ENCODE measurements around the gene PRC1.
"Not testable (repeated sequence)": the region's sequence is repeated elsewhere in the genome, so short reads cannot be mapped to it uniquely, and the experiment has no call there.

PRC1 gene, protein sequence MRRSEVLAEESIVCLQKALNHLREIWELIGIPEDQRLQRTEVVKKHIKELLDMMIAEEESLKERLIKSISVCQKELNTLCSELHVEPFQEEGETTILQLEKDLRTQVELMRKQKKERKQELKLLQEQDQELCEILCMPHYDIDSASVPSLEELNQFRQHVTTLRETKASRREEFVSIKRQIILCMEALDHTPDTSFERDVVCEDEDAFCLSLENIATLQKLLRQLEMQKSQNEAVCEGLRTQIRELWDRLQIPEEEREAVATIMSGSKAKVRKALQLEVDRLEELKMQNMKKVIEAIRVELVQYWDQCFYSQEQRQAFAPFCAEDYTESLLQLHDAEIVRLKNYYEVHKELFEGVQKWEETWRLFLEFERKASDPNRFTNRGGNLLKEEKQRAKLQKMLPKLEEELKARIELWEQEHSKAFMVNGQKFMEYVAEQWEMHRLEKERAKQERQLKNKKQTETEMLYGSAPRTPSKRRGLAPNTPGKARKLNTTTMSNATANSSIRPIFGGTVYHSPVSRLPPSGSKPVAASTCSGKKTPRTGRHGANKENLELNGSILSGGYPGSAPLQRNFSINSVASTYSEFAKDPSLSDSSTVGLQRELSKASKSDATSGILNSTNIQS

DNA sequence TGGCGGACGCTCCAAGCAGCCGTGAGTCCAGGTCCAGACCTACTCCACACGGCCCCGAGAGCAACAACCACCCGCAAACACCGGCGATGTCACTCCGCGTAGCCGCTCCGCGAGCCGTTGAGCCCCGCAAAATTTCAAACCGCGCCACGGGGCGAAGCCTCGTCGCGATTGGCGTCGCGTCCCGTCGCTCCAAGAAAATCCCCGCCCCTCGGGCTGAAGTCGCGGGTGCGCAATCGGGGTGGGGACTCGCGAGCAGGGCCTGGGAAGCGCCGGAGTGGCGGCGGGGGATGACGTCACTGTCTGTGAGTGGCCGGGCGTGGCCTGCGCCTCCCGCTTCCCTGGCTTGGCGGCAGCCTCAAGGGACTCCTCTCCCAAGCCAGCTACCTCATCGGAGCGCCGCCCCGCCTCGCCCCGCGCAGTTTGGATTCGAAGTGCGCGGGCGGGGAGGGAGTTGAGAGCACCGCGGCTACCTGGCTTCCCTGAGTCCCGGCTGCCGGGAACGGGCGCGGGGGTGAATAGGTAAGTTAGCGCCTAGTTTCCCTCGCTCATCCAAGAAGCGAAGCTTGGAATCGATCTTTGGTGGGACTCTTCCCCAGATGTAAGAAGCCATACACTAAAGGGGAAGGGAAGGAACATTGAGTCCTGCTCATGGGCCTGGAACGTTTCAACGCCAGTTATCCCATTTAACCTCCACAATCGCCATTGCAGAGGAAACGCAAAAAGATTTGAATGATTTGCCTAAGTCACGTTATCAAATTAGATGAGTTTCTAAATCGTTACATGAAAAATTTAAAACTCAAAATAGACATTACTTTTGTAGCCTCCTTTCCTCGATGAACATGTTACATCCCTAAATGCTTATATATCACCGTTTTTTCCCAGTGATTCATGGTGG is at the start of gene PRC1:
Gene PRC1 (minus strand): TSS at position 119 of the 895 bp plus-strand sequence. CDS start 118 bp downstream, at position 1.
- peak; percentile 99 for DNase-seq (ENCODE audit: low spot score)

DNA sequence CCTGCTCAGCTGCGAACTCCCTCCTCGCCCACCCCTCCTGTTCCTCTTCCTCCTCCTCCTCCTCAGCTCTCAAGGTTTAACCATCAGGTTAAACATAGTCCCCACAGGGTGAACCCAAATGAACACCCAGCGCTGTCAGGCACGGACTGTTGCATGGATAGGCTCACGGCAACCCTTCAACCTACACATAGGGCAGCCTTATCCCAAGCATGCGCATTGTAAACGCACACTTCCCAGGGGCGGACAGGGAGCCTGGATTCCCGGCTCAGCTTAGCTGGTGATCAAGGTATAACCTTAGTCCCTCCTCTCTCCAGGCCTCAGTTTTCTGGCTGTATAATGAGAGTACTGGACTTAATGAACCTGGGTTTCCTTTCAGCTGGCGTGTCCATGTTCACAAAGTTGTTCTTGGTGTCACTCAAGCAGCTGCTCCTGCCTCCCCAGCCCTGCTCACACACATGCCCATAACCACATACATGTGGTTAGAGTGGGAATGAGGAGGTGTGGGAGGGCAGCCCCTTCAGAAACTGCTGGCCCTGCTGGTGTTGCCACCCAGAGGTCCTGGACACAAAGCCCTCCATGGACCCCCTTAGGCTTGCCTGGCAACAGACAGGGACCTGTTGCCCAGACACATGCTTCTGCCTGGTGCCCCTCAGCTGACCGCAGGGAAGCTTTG is 49.0 kb upstream of the PRC1 start:
- no peak for DNase-seq (ENCODE audit: low spot score)

DNA sequence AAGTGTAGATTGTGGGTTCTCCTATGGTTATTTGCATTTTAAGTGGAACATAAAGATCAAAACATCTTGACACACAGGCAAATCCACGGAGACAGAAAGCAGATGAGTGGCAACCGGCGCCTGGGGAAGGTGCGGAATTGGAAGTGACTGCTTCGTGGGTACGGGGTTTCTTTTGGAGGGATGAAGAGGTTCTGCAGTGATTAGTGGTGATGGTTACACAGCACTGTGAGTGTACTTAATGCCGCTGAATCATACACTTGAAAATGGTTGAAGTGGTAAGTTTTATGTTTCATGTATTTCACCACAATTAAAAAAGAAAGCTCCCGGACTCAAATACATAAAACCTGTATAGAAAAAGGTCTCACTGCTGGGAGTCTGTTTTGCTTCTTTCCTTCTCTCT is 46.5 kb upstream of the PRC1 start:
- DNase-seq (ENCODE audit: low spot score): no peak

DNA sequence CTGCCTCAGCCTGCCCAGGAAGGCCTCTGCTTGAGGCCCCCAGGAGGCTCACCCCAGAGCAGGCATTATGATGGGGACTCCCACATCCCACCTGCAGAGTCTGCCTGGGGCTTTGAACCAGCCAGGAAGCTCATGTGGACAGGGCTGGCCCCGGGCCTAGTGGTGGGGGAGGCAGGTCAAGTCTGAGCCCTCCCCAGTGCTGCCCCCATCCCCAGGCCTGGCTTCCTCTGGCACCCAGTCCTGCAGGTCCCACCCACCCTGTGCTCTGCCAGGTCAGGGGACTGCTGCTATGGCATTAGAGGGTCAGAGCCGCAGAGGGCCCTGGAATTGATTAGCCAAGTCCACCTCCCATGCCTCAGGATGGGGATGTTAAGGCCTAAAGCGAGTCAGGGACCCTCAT is 45.7 kb upstream of the PRC1 start:
- DNase-seq (ENCODE audit: low spot score): no peak

DNA sequence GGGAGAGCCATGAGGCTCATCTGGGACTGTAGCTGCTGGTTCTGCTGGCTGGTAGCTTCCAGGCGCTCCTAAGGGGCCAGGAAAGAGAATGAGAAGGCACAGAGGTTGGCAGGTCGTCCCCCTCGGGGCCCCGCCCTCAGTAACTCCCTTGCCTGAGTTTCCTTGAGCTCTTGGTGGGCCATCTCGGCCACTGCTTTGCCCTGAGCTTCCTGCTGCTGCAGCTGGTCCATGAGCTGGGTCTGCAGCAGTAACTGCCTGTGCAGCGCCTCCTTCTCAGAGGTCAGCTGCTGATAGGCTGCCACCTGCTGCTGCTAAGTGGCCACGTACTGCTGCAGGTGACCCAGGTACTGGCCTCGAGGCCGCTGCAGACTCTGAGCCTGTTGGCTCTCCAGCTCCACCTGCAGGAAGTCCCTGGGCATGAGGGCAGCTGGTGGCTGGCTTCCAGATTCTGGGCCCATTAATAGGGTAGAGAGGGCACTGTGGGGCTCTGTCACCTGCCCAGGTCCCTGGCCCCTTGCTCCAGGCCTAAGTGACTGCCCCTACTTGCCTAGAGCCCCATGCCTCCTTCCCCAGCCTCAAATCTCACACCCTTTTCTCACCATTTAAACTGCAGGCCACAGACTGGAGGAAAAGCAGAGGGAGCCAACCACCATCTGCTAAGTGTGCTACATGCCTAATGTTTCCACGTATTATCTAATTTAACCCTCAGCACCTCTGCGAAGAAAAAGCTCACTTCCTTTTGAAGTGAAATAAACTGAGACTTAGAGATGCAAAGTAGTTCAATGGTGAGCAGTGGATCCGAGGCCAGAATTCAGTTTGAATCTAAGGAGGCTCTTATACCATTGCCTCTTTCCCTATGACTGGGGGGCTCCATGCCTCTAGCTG is 38.8 kb upstream of the PRC1 start:
- DNase-seq (ENCODE audit: low spot score): peak; percentile 80

DNA sequence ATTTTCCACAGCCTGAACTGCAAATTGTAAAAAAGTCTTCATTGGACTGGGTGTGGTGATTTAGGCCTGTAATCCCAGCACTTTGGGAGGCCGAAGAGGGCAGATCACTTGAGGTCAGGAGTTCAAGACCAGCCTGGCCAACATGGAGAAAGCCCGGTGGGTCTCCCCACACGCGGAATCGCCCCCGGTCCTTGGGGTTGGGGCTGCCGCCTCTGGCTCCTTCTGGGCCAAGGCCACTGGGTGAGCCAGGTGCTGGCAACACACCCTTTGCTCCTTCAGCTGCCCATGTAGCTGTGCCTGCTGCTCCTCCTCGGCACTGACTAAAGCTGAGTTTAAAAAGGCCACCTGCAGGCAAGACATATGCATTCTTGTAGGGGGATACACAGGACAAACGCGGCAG is 37.5 kb upstream of the PRC1 start:
- DNase-seq (ENCODE audit: low spot score): no peak

DNA sequence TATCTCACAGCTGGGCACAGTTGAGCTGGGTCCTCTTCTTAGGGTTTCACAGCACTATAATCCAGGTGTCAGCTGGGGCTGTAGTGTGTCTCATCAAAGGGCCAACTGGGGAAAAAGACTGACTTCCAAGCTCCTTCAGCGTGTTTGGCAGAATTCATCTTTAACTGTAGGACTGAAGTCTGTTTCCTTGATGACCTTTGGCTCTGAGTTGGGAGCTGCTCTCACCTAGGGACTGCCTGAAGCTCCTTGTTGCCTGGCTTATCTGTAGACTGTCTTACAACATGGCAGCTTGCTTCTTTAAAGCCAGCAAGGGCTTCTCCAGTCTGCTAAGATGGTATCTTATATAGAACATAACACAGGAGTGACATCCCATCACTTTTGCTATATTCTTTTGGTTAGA is 33.3 kb upstream of the PRC1 start:
- no peak for DNase-seq (ENCODE audit: low spot score)

DNA sequence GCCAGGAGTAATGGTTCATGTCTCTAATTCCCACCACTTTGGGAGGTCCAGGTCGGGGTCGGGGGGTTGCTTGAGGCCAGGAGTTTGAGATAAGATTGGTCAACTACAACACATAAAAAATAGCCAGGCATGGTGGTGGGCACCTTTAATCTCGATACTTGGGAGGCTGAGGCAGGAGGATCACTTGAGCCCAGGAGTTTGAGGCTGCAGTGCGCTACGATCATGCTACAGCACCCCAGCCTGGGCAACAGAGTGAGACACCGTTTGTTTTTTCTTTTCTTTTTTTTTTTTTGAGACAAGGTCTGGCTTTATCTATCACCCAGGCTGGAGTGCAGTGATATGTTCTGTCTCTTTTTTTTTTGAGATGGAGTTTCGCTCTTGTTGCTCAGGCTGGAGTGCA is 29.4 kb upstream of the PRC1 start:
- no peak for DNase-seq (ENCODE audit: low spot score)

DNA sequence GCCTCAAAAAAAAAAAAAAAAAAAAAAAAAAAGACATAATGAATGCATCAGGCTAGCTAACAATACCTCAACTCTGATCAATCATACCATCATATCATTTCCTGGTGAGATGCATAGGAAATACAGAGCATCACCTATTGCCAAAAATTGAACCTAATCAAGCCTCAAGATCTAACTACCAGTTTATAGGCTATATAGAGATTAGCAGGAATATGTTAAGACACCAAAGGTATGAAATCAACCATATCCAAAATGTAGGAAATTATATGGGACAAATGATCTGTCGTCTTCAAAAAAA is 28.4 kb upstream of the PRC1 start:
- DNase-seq (ENCODE audit: low spot score): no peak

DNA sequence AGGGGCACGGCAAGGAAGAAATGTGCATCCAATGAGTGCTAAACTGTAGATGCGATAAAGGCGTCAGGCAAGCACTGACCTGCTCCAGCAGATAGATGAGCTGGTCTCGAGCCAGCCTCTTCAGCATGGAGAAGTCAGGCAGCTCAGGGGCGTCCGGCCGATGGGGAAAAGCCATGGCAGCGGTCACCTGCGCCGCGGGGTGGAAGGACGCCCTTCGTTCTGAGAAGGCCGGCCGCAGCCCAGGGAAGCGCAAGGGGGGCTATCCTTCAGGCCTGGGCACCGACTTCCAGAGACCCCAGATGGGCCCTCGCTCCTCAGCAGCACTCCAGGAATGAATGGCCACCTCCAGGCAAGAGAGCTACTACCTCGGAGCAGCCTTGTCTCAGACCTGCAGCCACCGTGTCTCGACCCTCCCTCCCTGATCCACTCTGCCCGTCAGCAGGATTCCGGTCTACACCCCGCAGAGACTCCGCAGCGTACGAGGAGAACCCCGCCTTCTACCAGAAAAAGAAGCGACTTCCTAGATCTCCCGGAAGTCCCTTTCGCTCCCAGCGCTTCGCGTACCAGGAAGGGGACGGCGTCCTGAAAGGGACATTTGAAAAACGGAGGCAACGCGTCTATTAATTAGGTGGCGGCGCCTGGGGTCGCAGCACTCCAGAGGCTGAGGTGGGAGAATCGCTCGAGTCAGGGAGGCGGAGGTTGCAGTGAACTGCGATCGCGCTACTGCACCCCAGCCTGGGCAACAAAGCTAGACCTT is 27.9 kb upstream of the PRC1 start, which contains the start of gene VPS33B:
Gene VPS33B (minus strand): TSS at position 520 of the 757 bp plus-strand sequence. CDS start 345 bp downstream, at position 175.
- peak; percentile 90 for DNase-seq (ENCODE audit: low spot score)

DNA sequence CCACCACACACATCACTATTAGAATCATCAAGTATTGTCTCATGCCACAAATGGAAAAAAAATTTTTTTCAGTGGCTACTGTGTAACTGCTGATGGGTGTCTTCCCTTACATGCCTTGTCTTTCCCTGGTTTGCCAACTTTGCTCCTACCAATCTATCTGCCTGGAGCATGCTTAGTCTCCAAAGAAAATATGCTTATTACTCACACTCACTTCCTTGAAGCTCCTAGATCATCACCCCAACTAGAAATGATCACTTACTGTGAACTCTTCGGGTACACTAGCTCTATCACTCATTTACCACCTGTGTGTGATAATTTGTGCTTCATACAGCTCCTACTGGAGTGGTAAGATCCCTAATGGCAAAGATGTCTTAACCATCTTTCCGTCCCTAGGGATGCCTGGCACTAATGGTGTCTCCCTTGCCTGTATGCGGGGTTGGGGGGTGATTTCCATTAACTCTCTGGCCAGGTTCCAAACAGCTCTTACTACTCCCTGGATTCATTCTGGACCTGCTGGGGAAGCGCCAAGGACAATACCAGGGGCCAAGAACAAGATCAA is 27.3 kb upstream of the PRC1 start:
- no peak for DNase-seq (ENCODE audit: low spot score)

DNA sequence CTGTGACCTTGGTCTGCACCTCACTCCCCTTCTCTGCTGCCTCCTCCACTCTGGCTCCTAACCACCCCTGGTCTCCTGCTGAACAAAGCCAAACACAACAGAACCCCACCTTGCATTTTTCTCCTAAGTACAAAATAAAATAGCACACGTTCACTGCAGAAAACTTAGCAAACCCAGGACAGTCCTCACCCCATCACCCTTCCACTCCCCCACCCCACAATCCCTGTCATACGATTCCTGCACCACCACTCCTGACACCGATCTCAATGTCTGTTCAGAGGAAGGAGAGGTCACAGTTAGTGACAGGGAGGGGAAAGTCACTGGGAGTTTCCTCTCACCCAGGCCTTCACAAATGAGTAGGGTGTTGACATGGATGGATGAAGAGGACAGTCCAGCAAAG is 23.8 kb upstream of the PRC1 start:
- no peak for DNase-seq (ENCODE audit: low spot score)

DNA sequence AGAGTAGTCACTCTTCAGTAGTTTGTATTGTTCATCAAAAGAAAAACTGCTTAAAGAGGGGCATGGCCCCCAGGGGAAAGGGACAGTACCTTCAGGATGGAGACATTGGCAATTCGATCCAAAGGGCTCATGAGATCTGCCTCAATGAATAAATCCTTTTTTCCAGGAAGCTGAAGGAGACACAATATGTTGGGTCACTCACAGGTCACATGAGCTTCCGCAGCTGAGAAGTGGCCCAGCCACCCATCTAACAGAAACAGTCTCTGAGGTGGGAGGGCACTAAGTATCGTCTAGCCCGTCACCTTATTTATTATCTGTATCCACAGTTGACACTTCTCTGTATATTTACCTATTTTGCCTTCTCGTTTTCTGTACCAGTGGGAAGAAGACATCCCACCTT is 23.4 kb upstream of the PRC1 start:
- no peak for DNase-seq (ENCODE audit: low spot score)

DNA sequence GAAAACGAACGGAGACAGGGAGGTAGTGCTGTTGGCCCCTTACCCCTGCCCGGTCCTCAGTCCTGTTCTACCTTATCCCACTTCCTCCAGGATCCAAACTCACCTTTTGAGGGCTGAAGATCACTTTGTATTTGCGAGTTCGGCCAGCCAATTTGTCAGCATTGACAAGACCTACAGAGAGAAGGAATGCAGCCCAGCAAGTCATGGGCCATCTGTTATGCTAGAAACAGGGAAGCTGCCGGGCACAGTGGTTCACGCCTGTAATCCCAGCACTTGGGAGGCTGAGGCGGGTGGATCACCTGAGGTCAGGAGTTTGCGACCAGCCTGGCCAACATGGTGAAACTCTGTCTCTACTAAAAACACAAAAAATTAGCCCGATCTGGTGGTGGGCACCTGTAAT is 19.4 kb upstream of the PRC1 start:
- DNase-seq (ENCODE audit: low spot score): not testable (repeated sequence)

DNA sequence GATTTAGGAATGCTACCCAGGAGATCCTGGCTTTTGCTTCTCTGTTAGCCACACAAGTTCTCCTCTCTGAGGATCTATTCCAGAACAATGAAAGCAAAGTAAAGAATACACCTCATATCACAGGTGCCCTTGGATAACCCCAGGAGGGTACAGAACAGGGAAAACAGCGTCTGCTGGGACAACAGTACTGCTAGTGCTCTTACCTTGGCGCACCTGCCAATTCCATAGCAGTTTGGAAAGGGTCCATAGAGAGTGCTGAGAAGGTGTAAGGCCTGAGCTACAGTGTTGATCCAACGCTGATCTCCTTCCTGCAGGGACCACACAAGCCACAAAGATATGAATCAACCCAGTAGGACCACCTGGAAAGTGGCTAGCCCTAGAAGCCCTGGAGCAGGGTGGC is 12.9 kb upstream of the PRC1 start:
- no peak for DNase-seq (ENCODE audit: low spot score)

DNA sequence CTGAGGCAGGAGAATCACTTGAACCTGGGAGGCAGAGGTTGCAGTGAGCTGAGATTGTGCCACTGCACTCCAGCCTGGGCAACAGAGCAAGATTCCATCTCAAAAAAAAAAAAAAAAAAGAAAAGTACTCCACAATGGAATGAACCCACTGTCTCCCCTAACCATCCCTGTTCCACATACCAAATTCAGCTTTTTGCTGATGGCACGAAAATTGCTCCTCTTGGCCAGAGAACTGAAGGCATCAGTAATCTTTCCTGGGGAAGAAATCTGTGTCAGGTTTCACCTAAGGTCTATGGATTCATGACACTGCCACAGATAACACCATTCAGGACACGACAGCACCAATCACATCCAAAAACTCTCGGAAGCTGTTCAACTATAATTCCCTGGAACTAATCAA is 6.9 kb upstream of the PRC1 start:
- DNase-seq (ENCODE audit: low spot score): no peak

DNA sequence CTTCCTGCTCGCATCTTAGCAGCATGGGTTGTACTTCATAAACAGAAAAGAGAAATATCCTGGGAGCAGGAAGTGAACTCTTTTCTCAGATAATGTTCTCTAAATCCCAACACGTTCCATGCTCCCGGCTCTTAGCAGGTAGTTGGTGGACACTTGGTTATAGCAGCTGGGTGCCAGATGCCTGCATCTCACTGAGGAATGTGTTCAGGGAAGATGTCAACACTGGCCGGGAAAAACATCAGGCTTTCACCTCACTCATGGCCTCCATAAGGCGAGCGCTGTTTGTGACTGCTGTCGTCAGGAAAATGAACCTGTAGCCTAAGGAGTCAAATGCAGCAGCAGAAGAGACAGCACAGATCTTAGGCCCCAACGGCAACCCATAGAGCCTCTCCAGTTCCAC is 4.4 kb upstream of the PRC1 start:
- no peak for DNase-seq (ENCODE audit: low spot score)

DNA sequence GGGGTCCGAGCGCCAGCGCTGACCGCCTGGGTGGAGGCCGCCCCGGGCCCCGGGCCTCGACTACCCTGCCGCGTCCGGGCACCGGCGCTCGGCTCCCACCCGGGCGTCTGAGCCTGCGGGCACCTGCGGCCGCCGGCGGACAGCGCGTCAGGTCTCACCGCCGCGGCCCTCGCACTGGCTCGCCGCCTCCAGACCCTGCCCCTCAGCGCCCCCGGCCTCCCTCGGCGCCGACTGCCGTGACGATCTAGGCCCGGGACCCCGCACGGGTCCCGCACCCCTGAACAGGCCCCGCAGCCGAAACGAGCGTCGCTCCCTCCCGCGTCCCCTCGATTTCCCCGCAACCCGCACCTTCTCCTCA is 297 bp downstream of the PRC1 start:
- no peak for DNase-seq (ENCODE audit: low spot score)

DNA sequence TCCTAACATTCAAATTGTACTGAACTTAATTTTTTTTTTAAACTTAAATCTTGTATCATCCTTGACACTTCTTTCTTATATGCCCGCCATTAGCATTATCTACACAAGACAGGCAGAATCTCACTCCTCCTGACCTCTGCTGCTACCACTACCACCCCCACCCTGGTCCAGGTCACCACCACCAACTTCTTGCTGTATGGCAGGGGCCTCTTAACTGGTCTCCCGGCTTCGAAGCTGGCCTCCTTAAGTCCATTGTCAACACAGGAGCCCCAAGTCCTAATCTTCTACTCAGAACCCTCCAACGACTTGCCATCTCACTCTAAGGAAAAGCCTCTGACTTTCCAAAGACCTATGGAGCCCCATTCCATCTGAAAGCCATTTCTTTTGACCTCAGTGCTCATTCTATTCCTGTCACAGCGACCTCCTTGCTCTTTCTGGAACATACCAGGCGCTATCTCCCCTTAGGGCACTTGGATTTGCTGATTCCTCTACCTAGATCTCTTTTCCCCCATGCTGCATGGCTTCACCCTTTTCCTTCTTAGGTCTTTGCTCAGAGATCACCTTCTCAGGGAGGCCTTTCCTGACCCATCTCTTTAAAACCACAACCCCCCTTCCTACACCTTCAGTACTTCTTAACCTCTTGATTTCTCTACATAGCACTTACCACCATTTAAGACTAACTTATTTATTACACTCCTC is 2.6 kb downstream of the PRC1 start:
- DNase-seq (ENCODE audit: low spot score): no peak

DNA sequence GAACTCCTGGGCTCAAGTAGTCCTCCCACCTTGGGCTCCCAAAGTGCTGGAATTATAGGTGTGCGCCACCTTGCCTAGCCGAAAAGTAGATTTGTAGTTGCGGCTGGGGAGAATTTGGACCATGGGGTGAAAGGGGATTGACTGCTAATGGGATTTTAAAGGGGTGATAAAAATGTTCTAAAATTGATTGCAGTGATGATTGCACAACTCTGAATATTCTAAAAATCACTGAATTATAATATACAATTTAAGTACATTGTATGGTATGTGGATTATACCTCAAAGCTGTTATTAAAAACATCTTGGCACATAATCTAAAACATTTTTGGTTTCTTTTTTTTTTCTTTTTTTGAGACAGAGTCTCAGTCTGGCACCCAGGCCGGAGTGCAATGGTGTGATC is 3.9 kb downstream of the PRC1 start:
- no peak for DNase-seq (ENCODE audit: low spot score)

All from ecto neural progenitor cell (in vitro differentiated cells).